Activated CD4-positive, alpha-beta T cell treated with anti-CD3 and anti-CD28 coated beads, Interleukin-2, Interleukin-6, amounts not matched to agents 100 ng/mL and 50 ng/mL, durations not matched to agents 16 hours and 8 hours (primary cell): ENCODE data around the gene BCOR.

Experiments used
- DNase-seq: peaks from one replicate; pipeline ENCODE4 v3.0.0-alpha.2; 2020

The BCOR gene

GRCh38 chrX:40097141-40097503 is 636 bp downstream of the BCOR start:
- DNase-seq: no peak

GRCh38 chrX:40096395-40097091 is 1.2 kb downstream of the BCOR start:
- peak; percentile 64 for DNase-seq

- no peak for DNase-seq
These were observed 2.0 kb downstream of the BCOR start for GRCh38 chrX:40095583-40096394.

- DNase-seq: no peak
These were observed 2.7 kb downstream of the BCOR start for GRCh38 chrX:40094900-40095582.

GRCh38 chrX:40094041-40094899 is 3.5 kb downstream of the BCOR start:
- no peak for DNase-seq

- no peak for DNase-seq
These were observed 4.2 kb downstream of the BCOR start for GRCh38 chrX:40093586-40093985.

GRCh38 chrX:40092808-40093435 is 4.8 kb downstream of the BCOR start:
- DNase-seq: no peak

GRCh38 chrX:40091691-40092421 is 5.9 kb downstream of the BCOR start:
- DNase-seq: no peak

GRCh38 chrX:40090961-40091360 is 6.8 kb downstream of the BCOR start:
- DNase-seq: no peak

- DNase-seq: no peak
These were observed 7.5 kb downstream of the BCOR start for GRCh38 chrX:40090050-40090804.

- no peak for DNase-seq
These were observed 8.8 kb downstream of the BCOR start for GRCh38 chrX:40088803-40089540.

- DNase-seq: no peak
These were observed 9.5 kb downstream of the BCOR start for GRCh38 chrX:40088299-40088625.

GRCh38 chrX:40087425-40088298 is 10.1 kb downstream of the BCOR start:
- DNase-seq: no peak

- no peak for DNase-seq
These were observed 11.0 kb downstream of the BCOR start for GRCh38 chrX:40086569-40087335.

GRCh38 chrX:40085714-40086113 is 12.0 kb downstream of the BCOR start:
- DNase-seq: no peak

- no peak for DNase-seq
These were observed 12.6 kb downstream of the BCOR start for GRCh38 chrX:40085102-40085551.

- DNase-seq: no peak
These were observed 13.2 kb downstream of the BCOR start for GRCh38 chrX:40084471-40085101.

- no peak for DNase-seq
These were observed 13.8 kb downstream of the BCOR start for GRCh38 chrX:40083979-40084359.
